H9 (cell line): ENCODE data around the gene CXCR3. TPM values are rescaled to one million over a fixed set of nuclear protein-coding genes. Genes with fewer than 3 reads are reported as not detected.

Source experiments
- DNase-seq: peaks from one replicate; pipeline ENCODE4 v3.0.0-alpha.2; 2017
- H2AFZ ChIP-seq: one replicate; pipeline ENCODE4 v1.6.1; 2013; ENCODE audit warnings: mild to moderate bottlenecking, low read length, control low read depth, moderate library complexity
- H2AK5ac ChIP-seq: 2 replicates; pipeline ENCODE4 v1.6.1; 2013; ENCODE audit warnings: low read length, control low read depth, mixed read lengths; ENCODE audit not compliant: insufficient read length
- H2BK120ac ChIP-seq: one replicate; pipeline ENCODE4 v1.6.1; 2013; ENCODE audit warnings: low read depth, mild to moderate bottlenecking, low read length, control low read depth, inconsistent platforms; ENCODE audit not compliant: poor library complexity, severe bottlenecking
- H2BK12ac ChIP-seq: 2 replicates; pipeline ENCODE4 v1.6.1; 2013; ENCODE audit warnings: low read length, control low read depth, mixed read lengths, low read depth; ENCODE audit not compliant: insufficient read length
- H2BK15ac ChIP-seq: 2 replicates; pipeline ENCODE4 v1.6.1; 2013; ENCODE audit warnings: low read depth, low read length, control low read depth
- H2BK20ac ChIP-seq: one replicate; pipeline ENCODE4 v1.6.1; 2013; ENCODE audit warnings: low read depth, mild to moderate bottlenecking, low read length, control low read depth, inconsistent platforms; ENCODE audit not compliant: poor library complexity, severe bottlenecking
- H2BK5ac ChIP-seq: 2 replicates; pipeline ENCODE4 v1.6.1; 2013; ENCODE audit warnings: low read length, control low read depth, mixed read lengths; ENCODE audit not compliant: insufficient read length
- H3K14ac ChIP-seq: 2 replicates; pipeline ENCODE4 v1.6.1; 2013; ENCODE audit warnings: low read length, control low read depth; ENCODE audit not compliant: insufficient read depth
- H3K18ac ChIP-seq: 2 replicates; pipeline ENCODE4 v1.6.1; 2013; ENCODE audit warnings: low read depth, mild to moderate bottlenecking, mixed read lengths, low read length, control low read depth; ENCODE audit not compliant: insufficient read length
- H3K23ac ChIP-seq: 2 replicates; pipeline ENCODE4 v1.6.1; 2013; ENCODE audit warnings: low read length, control low read depth, mixed read lengths, low read depth; ENCODE audit not compliant: insufficient read length
- H3K23me2 ChIP-seq: 2 replicates; pipeline ENCODE4 v1.6.1; 2013; ENCODE audit warnings: low read depth, mild to moderate bottlenecking, mixed read lengths, low read length, control low read depth; ENCODE audit not compliant: insufficient read length, poor library complexity, severe bottlenecking
- H3K27ac ChIP-seq: 2 replicates; pipeline ENCODE4 v1.5.1; 2013; ENCODE audit warnings: low read length, control low read depth, mixed read lengths, low read depth; ENCODE audit not compliant: insufficient read length
- H3K27me3 ChIP-seq: 2 replicates; pipeline ENCODE4 v1.6.1; 2013; ENCODE audit warnings: low read length, control low read depth, inconsistent platforms; ENCODE audit not compliant: insufficient read depth
- H3K4ac ChIP-seq: 2 replicates; pipeline ENCODE4 v1.6.1; 2013; ENCODE audit warnings: low read depth, mild to moderate bottlenecking, control low read depth, inconsistent platforms, low read length, moderate library complexity
- H3K4me1 ChIP-seq: 2 replicates; pipeline ENCODE4 v1.6.1; 2013; ENCODE audit warnings: low read length, control low read depth, inconsistent platforms; ENCODE audit not compliant: insufficient read depth
- H3K4me2 ChIP-seq: 2 replicates; pipeline ENCODE4 v1.6.1; 2013; ENCODE audit warnings: low read length, control low read depth, mixed read lengths; ENCODE audit not compliant: insufficient read length, insufficient read depth
- H3K56ac ChIP-seq: 2 replicates; pipeline ENCODE4 v1.6.1; 2013; ENCODE audit warnings: low read depth, mild to moderate bottlenecking, mixed read lengths, low read length, control low read depth; ENCODE audit not compliant: insufficient read length
- H3K79me1 ChIP-seq: 2 replicates; pipeline ENCODE4 v1.6.1; 2013; ENCODE audit warnings: low read depth, mild to moderate bottlenecking, moderate library complexity, low read length, control low read depth, inconsistent platforms; ENCODE audit not compliant: insufficient read depth, poor library complexity, severe bottlenecking
- H3K79me2 ChIP-seq: 2 replicates; pipeline ENCODE4 v1.6.1; 2013; ENCODE audit warnings: low read length, control low read depth, inconsistent platforms; ENCODE audit not compliant: insufficient read depth
- H3K9ac ChIP-seq: 2 replicates; pipeline ENCODE4 v1.6.1; 2013; ENCODE audit warnings: low read length, control low read depth, mixed read lengths; ENCODE audit not compliant: insufficient read length; ENCODE audit errors: extremely low read depth
- H3K9me3 ChIP-seq: one replicate; pipeline ENCODE4 v1.6.1; 2013; ENCODE audit warnings: low read depth, low read length, inconsistent platforms; ENCODE audit not compliant: control insufficient read depth
- H3T11ph ChIP-seq: one replicate; pipeline ENCODE4 v1.6.1; 2013; ENCODE audit warnings: mild to moderate bottlenecking, low read length, control low read depth, inconsistent platforms
- H4K20me1 ChIP-seq: one replicate; pipeline ENCODE4 v1.6.1; 2013; ENCODE audit not compliant: control insufficient read depth, insufficient read length, insufficient read depth
- H4K5ac ChIP-seq: 2 replicates; pipeline ENCODE4 v1.6.1; 2013; ENCODE audit warnings: low read depth, mild to moderate bottlenecking, mixed read lengths, low read length, control low read depth; ENCODE audit not compliant: insufficient read length
- H4K8ac ChIP-seq: replicated peaks from 2 replicates; pipeline ENCODE4 v1.6.1; 2013; ENCODE audit warnings: low read length, control low read depth, mixed read lengths, low read depth; ENCODE audit not compliant: insufficient read length
- H4K91ac ChIP-seq: 2 replicates; pipeline ENCODE4 v1.6.1; 2013; ENCODE audit warnings: low read depth, mild to moderate bottlenecking, moderate library complexity, mixed read lengths, low read length, control low read depth; ENCODE audit not compliant: insufficient read length
- H3K27ac Mint-ChIP-seq, 3 experiments: 2 replicates in 2 of 3; 3 replicates in 1 of 3; pipeline ENCODE4 v1.8.0; 2020 to 2021; ENCODE audit warnings: mixed read lengths in 3 of 3, mild to moderate bottlenecking in 1 of 3, moderate library complexity in 1 of 3
- H3K27me3 Mint-ChIP-seq: 2 replicates; pipeline ENCODE4 v1.8.0; 2021; ENCODE audit warnings: low read depth, mild to moderate bottlenecking, moderate library complexity, mixed read lengths
- H3K36me3 Mint-ChIP-seq, 3 experiments: 2 replicates in 2 of 3; 3 replicates in 1 of 3; pipeline ENCODE4 v1.8.0; 2020 to 2021; ENCODE audit warnings: low read depth in 3 of 3, mixed read lengths in 3 of 3; ENCODE audit not compliant: insufficient read depth in 1 of 3
- H3K4me1 Mint-ChIP-seq, 2 experiments: 2 replicates each; pipeline ENCODE4 v1.8.0; 2020; ENCODE audit warnings: mixed read lengths in 2 of 2
- H3K4me3 Mint-ChIP-seq, 2 experiments: 2 replicates in 1 of 2; 3 replicates in 1 of 2; pipeline ENCODE4 v1.8.0; 2020 to 2021; ENCODE audit warnings: mild to moderate bottlenecking in 2 of 2, mixed read lengths in 2 of 2, moderate library complexity in 1 of 2
- H3K9me3 Mint-ChIP-seq, 2 experiments: 2 replicates in 1 of 2; 3 replicates in 1 of 2; pipeline ENCODE4 v1.8.0; 2020; ENCODE audit warnings: mild to moderate bottlenecking in 2 of 2, mixed read lengths in 2 of 2, moderate library complexity in 1 of 2
- CTCF ChIP-seq: fragments of 200-600 bp; sonication (generic); conservative IDR thresholded peaks from 3 replicates; pipeline ENCODE4 v1.8.0; 2021; ENCODE audit warnings: antibody characterized with exemption, mild to moderate bottlenecking
- WGBS: extraction: QIAGEN DNeasy Blood & Tissue Kit; methylation state at CpG from one replicate; pipeline ENCODE4 v1.1.7; 2013; ENCODE audit warnings: missing lambda C conversion rate, low lambda C conversion rate, mixed read lengths; ENCODE audit not compliant: insufficient read length; ENCODE audit errors: extremely low coverage; 5-methylcytosine and 5-hydroxymethylcytosine counted together
- total RNA-seq: library from RNA; stranded (reverse); gene quantifications from 2 replicates; pipeline ENCODE4 v1.2.1, GENCODE V29; 2021

The CXCR3 gene
- total RNA-seq, 1 experiment from 2014 or later, result not detected

- Histone ChIP-seq H3K4ac (no peak overlapping the region), H3K4me1 (no peaks in the 10 kb centered on the region), H3T11ph (no peak overlapping the region), H3K79me2 (no peaks in the 10 kb centered on the region), H2BK15ac (no peak overlapping the region), H3K18ac (no peak overlapping the region), H3K56ac (no peak overlapping the region), H3K23me2 (no peaks in the 10 kb centered on the region), H3K9me3 (peaks cover 75% of the 10 kb centered on the region), H2BK12ac (no peak overlapping the region), H4K91ac (no peak overlapping the region), H4K8ac (no peak overlapping the region), H2BK120ac (no peak overlapping the region), H3K9ac (no peak overlapping the region), H3K79me1 (no peaks in the 10 kb centered on the region), H3K27ac (no peak overlapping the region), H3K27me3 (no peaks in the 10 kb centered on the region), H2BK20ac (no peak overlapping the region), H2AFZ (no peak overlapping the region), H4K5ac (no peak overlapping the region), H4K20me1 (no peaks in the 10 kb centered on the region), H3K4me2 (no peak overlapping the region), H3K14ac (no peak overlapping the region), H2AK5ac (no peak overlapping the region), H2BK5ac (no peak overlapping the region), H3K23ac (no peak overlapping the region)
- Mint-ChIP-seq H3K4me3 (no peak overlapping the region), H3K9me3 (peaks cover 67 to 79% of the 10 kb centered on the region in 2 experiments), H3K27me3 (no peaks in the 10 kb centered on the region), H3K4me1 (no peaks in the 10 kb centered on the region), H3K27ac (no peak overlapping the region), H3K36me3 (peaks cover 30 to 57% (median 52%) of the 10 kb centered on the region in 3 experiments)
- no peak for DNase-seq
- no peak for TF ChIP-seq CTCF
- no CpG with 5 or more reads among the region's 9 CpGs for WGBS
These were observed 11.6 kb downstream of the CXCR3 start for GRCh38 chrX:71606536-71607216.
